Chondrocyte (in vitro differentiated cells): ENCODE measurements around the gene MSLN. TPM values are rescaled to one million over a fixed set of nuclear protein-coding genes. Genes with fewer than 3 reads are reported as not detected.

Experiments
- DNase-seq: peaks from one replicate; pipeline ENCODE4 v3.0.0; 2021; ENCODE audit warnings: mixed read lengths, low spot score
- H3K27ac Mint-ChIP-seq: one replicate; pipeline ENCODE4 v1.8.0; 2021; ENCODE audit warnings: mild to moderate bottlenecking, moderate library complexity, mixed read lengths; ENCODE audit not compliant: unreplicated experiment
- H3K27me3 Mint-ChIP-seq: 2 replicates; pipeline ENCODE4 v1.8.0; 2021; ENCODE audit warnings: low read depth, mixed read lengths
- H3K36me3 Mint-ChIP-seq: 2 replicates; pipeline ENCODE4 v1.8.0; 2021; ENCODE audit warnings: low read depth, mixed read lengths
- H3K4me1 Mint-ChIP-seq: 2 replicates; pipeline ENCODE4 v1.8.0; 2021; ENCODE audit warnings: low read depth, mild to moderate bottlenecking, mixed read lengths
- H3K4me3 Mint-ChIP-seq: one replicate; pipeline ENCODE4 v1.8.0; 2021; ENCODE audit warnings: mild to moderate bottlenecking, moderate library complexity, mixed read lengths; ENCODE audit not compliant: unreplicated experiment
- H3K9me3 Mint-ChIP-seq: 2 replicates; pipeline ENCODE4 v1.8.0; 2021; ENCODE audit warnings: low read depth, mixed read lengths
- total RNA-seq: library from RNA; stranded (reverse); gene quantifications from 3 replicates; pipeline ENCODE4 v1.2.1, GENCODE V29; 2021
- TF ChIP-seq, protein P1 (sequence below): fragments of 200-600 bp; sonication (generic); IDR thresholded peaks from 2 replicates; pipeline ENCODE4 v1.5.0; 2021; ENCODE audit warnings: antibody characterized with exemption, mild to moderate bottlenecking, moderate library complexity

The MSLN gene
- total RNA-seq, 1 donor from 2014 or later = not detected

GRCh38 chr16:782258-782657 is 21.7 kb downstream of the MSLN start:
- Mint-ChIP-seq H3K36me3 (no peaks in the 10 kb centered on the region), H3K9me3 (no peaks in the 10 kb centered on the region), H3K27ac (no peak overlapping the region), H3K4me1 (peaks cover 3% of the 10 kb centered on the region), H3K4me3 (no peak overlapping the region), H3K27me3 (no peaks in the 10 kb centered on the region)
- TF ChIP-seq, protein P1, sequence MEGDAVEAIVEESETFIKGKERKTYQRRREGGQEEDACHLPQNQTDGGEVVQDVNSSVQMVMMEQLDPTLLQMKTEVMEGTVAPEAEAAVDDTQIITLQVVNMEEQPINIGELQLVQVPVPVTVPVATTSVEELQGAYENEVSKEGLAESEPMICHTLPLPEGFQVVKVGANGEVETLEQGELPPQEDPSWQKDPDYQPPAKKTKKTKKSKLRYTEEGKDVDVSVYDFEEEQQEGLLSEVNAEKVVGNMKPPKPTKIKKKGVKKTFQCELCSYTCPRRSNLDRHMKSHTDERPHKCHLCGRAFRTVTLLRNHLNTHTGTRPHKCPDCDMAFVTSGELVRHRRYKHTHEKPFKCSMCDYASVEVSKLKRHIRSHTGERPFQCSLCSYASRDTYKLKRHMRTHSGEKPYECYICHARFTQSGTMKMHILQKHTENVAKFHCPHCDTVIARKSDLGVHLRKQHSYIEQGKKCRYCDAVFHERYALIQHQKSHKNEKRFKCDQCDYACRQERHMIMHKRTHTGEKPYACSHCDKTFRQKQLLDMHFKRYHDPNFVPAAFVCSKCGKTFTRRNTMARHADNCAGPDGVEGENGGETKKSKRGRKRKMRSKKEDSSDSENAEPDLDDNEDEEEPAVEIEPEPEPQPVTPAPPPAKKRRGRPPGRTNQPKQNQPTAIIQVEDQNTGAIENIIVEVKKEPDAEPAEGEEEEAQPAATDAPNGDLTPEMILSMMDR = no peak
- DNase-seq = no peak

DNA sequence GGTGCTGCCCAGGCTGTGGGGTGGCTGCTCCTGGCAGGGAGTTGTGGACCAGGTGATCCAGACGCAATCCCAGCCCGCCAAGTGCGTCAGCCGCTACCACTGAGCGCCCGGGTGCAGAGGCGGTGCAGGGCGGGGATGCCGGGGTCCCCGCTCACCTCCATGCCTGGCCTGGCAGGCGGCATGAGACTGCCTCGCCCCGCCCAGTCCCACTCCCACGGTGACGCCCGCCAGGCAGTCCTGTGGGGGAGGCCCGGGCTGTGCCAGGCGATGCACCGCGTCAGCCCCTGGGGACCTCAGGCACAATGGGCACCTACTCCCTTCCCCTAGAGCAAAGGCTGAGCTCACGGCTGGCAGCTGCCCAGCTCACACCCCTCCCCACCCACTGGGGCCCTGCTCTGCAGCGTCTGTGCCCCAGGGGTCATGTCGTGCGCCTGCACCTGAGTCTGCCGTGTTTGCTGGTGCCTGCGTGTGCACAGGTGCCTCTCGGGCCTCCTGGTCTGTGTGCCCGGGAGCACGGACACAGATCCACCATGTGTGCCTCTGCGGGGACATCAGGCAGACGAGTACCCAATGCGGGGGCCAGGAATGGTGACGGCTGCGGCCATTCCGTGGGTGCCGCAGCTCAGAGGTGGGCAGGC is 22.4 kb downstream of the MSLN start:
- TF ChIP-seq, protein P1 = no peak
- H3K27me3 Mint-ChIP-seq = no peaks in the 10 kb centered on the region
- H3K4me3 Mint-ChIP-seq = no peak overlapping the region
- no peak overlapping the region for H3K27ac Mint-ChIP-seq
- peaks cover under 1% of the 10 kb centered on the region for H3K4me1 Mint-ChIP-seq
- no peaks in the 10 kb centered on the region for H3K36me3 Mint-ChIP-seq
- DNase-seq = no peak
- no peaks in the 10 kb centered on the region for H3K9me3 Mint-ChIP-seq

GRCh38 chr16:783404-784161 is 23.0 kb downstream of the MSLN start:
- no peak for DNase-seq
- TF ChIP-seq, protein P1 = no peak
- H3K36me3 Mint-ChIP-seq = no peaks in the 10 kb centered on the region
- no peaks in the 10 kb centered on the region for H3K9me3 Mint-ChIP-seq
- no peak overlapping the region for H3K4me3 Mint-ChIP-seq
- H3K4me1 Mint-ChIP-seq = no peaks in the 10 kb centered on the region
- H3K27ac Mint-ChIP-seq = no peak overlapping the region
- H3K27me3 Mint-ChIP-seq = no peaks in the 10 kb centered on the region

- no peaks in the 10 kb centered on the region for H3K4me1 Mint-ChIP-seq
- no peaks in the 10 kb centered on the region for H3K36me3 Mint-ChIP-seq
These were observed 23.9 kb downstream of the MSLN start for GRCh38 chr16:784431-784830.

More at GRCh38 chr16:784431-784830, 23.9 kb downstream of the MSLN start:
- TF ChIP-seq, protein P1 = no peak
- no peak overlapping the region for H3K4me3 Mint-ChIP-seq
- H3K27me3 Mint-ChIP-seq = no peaks in the 10 kb centered on the region
- DNase-seq = no peak
- no peak overlapping the region for H3K27ac Mint-ChIP-seq
- no peaks in the 10 kb centered on the region for H3K9me3 Mint-ChIP-seq
